Measurements from ENCODE around the gene EZR.

EZR gene

DNA sequence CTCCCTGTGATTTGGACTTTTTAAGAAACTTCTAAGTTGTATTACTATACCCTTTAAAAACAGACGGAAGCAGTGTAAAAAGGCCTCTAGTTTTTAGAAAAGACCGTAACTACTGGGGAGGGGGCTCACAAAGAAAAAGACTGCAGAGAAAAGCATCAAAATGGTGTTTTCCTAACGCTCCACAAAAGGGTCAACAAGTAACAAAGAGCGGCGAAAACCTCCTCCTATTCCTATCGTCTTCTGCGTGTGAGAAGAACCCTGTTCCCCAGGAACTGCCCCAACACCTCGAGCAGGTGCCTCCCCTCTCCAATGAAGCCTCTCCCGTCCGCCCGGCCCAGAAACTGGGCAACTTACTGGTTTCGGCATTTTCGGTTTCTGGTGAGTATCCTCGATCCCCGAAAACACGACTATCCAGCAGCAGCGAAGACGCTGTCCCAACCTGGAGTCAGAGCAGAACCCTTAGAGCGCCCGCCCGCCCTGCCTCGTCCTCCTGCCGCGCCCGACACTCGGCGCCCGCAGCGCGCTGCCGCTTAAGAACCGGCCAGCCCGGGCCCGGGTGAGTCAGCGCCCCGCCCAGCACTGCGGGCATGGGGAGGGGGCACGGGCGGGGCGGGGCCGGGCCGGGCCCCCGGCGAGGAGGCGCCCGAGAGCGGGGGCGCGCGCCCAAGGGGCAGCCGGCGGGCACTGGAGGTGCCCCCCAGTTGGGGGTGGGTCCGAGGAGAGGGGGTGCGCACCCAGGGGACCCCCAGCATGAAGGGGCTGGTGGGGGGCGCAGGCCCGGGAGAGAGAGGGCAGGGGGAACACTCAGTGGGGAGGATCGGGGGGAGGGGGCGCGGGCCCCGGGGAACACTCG is 1.2 kb downstream of the EZR start:
- peaks cover 3 to 39% of the 10 kb centered on the region in 2 experiments; a peak in 2 of 3 replicates for H3K36me3 ChIP-seq (ENCODE audit: control insufficient read depth in 2 of 2, insufficient read depth in 1 of 2, low read length in 2 of 2)
- peak overlapping the region; percentile 84 for H3K27ac ChIP-seq (ENCODE audit: extremely low read depth, low read depth, low read length)
- POLR2A ChIA-PET = interaction anchor here (1.3 to 1.5 kb wide), 2 partner anchors 14 to 52 kb away, joined by 5 to 7 read pairs; no protein-coding TSS in a partner anchor
- H3K4me3 ChIP-seq (ENCODE audit: low read depth, low read length) = peak overlapping the region; percentile 80
- no peaks in the 10 kb centered on the region for H3K9me3 ChIP-seq (ENCODE audit: control insufficient read depth, insufficient read depth, low read depth, low read length)
- CTCF ChIA-PET = no interaction called here
- H3K4me1 ChIP-seq (ENCODE audit: control insufficient read depth, insufficient read depth, low read length) = peaks cover 10% of the 10 kb centered on the region
- peak; percentile 45 for TF ChIP-seq WT1 (tag by site-specific recombination; IDR thresholded peaks at IDR 0.05)
- TF ChIP-seq GLIS2 (tag by site-specific recombination; IDR thresholded peaks at IDR 0.05) = peak; percentile 7; the same call in 1 of the 2 replicates
- TF ChIP-seq HOXD13 (CRISPR knock-in tag; IDR thresholded peaks at IDR 0.05; ENCODE audit: borderline replicate concordance) = no peak; the same call in 1 of the 2 replicates
- TF ChIP-seq, protein P1, sequence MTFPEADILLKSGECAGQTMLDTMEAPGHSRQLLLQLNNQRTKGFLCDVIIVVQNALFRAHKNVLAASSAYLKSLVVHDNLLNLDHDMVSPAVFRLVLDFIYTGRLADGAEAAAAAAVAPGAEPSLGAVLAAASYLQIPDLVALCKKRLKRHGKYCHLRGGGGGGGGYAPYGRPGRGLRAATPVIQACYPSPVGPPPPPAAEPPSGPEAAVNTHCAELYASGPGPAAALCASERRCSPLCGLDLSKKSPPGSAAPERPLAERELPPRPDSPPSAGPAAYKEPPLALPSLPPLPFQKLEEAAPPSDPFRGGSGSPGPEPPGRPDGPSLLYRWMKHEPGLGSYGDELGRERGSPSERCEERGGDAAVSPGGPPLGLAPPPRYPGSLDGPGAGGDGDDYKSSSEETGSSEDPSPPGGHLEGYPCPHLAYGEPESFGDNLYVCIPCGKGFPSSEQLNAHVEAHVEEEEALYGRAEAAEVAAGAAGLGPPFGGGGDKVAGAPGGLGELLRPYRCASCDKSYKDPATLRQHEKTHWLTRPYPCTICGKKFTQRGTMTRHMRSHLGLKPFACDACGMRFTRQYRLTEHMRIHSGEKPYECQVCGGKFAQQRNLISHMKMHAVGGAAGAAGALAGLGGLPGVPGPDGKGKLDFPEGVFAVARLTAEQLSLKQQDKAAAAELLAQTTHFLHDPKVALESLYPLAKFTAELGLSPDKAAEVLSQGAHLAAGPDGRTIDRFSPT (tag by site-specific recombination; IDR thresholded peaks at IDR 0.05) = 0 out of 2 replicates have a peak, but pooled peaks have one; percentile 43
- TF ChIP-seq KLF8 (tag by site-specific recombination; IDR thresholded peaks at IDR 0.05) = peak; percentile 65; the same call in 1 of the 2 replicates
- 0 out of 2 replicates have a peak, but pooled peaks have one; percentile 4 for TF ChIP-seq ZFHX2 (tag by site-specific recombination; conservative IDR thresholded peaks at IDR 0.05)
- TF ChIP-seq ZNF394 (tag by site-specific recombination; IDR thresholded peaks at IDR 0.05; ENCODE audit: borderline replicate concordance) = peak; percentile 20; the same call in 1 of the 2 replicates
- TF ChIP-seq, protein P2, sequence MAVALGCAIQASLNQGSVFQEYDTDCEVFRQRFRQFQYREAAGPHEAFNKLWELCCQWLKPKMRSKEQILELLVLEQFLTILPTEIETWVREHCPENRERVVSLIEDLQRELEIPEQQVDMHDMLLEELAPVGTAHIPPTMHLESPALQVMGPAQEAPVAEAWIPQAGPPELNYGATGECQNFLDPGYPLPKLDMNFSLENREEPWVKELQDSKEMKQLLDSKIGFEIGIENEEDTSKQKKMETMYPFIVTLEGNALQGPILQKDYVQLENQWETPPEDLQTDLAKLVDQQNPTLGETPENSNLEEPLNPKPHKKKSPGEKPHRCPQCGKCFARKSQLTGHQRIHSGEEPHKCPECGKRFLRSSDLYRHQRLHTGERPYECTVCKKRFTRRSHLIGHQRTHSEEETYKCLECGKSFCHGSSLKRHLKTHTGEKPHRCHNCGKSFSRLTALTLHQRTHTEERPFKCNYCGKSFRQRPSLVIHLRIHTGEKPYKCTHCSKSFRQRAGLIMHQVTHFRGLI (tag by site-specific recombination; IDR thresholded peaks at IDR 0.05) = peak; percentile 74
- TF ChIP-seq, protein P3, sequence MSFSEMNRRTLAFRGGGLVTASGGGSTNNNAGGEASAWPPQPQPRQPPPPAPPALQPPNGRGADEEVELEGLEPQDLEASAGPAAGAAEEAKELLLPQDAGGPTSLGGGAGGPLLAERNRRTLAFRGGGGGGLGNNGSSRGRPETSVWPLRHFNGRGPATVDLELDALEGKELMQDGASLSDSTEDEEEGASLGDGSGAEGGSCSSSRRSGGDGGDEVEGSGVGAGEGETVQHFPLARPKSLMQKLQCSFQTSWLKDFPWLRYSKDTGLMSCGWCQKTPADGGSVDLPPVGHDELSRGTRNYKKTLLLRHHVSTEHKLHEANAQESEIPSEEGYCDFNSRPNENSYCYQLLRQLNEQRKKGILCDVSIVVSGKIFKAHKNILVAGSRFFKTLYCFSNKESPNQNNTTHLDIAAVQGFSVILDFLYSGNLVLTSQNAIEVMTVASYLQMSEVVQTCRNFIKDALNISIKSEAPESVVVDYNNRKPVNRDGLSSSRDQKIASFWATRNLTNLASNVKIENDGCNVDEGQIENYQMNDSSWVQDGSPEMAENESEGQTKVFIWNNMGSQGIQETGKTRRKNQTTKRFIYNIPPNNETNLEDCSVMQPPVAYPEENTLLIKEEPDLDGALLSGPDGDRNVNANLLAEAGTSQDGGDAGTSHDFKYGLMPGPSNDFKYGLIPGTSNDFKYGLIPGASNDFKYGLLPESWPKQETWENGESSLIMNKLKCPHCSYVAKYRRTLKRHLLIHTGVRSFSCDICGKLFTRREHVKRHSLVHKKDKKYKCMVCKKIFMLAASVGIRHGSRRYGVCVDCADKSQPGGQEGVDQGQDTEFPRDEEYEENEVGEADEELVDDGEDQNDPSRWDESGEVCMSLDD (tag by site-specific recombination; IDR thresholded peaks at IDR 0.05) = peak; percentile 97
- TF ChIP-seq ZBTB8A (tag by site-specific recombination; IDR thresholded peaks at IDR 0.05) = peak; percentile 98
- peak; percentile 69 for TF ChIP-seq ZNF2 (tag by site-specific recombination; IDR thresholded peaks at IDR 0.05)
- 0 out of 2 replicates have a peak, but pooled peaks have one; percentile 12 for TF ChIP-seq SP2 (tag by site-specific recombination; IDR thresholded peaks at IDR 0.05)
- TF ChIP-seq ZNF501 (tag by site-specific recombination; IDR thresholded peaks at IDR 0.05) = 0 out of 2 replicates have a peak, but pooled peaks have one; percentile 42
- TF ChIP-seq ZNF660 (tag by site-specific recombination; IDR thresholded peaks at IDR 0.05) = peak; percentile 75
- peak; percentile 24; the same call in 1 of the 2 replicates for TF ChIP-seq SP3 (tag by site-specific recombination; IDR thresholded peaks at IDR 0.05)
- TF ChIP-seq ZNF19 (tag by site-specific recombination; IDR thresholded peaks at IDR 0.05; ENCODE audit: low read depth) = no peak
- TF ChIP-seq SP7 (tag by site-specific recombination; IDR thresholded peaks at IDR 0.05) = peak; percentile 41
- 0 out of 2 replicates have a peak, but pooled peaks have one; percentile 45 for TF ChIP-seq KLF16 (tag by site-specific recombination; IDR thresholded peaks at IDR 0.05)
- TF ChIP-seq, protein P4, sequence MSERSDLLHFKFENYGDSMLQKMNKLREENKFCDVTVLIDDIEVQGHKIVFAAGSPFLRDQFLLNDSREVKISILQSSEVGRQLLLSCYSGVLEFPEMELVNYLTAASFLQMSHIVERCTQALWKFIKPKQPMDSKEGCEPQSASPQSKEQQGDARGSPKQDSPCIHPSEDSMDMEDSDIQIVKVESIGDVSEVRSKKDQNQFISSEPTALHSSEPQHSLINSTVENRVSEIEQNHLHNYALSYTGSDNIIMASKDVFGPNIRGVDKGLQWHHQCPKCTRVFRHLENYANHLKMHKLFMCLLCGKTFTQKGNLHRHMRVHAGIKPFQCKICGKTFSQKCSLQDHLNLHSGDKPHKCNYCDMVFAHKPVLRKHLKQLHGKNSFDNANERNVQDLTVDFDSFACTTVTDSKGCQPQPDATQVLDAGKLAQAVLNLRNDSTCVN (tag by site-specific recombination; optimal IDR thresholded peaks at IDR 0.05) = peak; percentile 72
- peak; percentile 11; the same call in 1 of the 2 replicates for TF ChIP-seq MZF1 (tag by site-specific recombination; IDR thresholded peaks at IDR 0.05; ENCODE audit: borderline replicate concordance)
- TF ChIP-seq, protein P5, sequence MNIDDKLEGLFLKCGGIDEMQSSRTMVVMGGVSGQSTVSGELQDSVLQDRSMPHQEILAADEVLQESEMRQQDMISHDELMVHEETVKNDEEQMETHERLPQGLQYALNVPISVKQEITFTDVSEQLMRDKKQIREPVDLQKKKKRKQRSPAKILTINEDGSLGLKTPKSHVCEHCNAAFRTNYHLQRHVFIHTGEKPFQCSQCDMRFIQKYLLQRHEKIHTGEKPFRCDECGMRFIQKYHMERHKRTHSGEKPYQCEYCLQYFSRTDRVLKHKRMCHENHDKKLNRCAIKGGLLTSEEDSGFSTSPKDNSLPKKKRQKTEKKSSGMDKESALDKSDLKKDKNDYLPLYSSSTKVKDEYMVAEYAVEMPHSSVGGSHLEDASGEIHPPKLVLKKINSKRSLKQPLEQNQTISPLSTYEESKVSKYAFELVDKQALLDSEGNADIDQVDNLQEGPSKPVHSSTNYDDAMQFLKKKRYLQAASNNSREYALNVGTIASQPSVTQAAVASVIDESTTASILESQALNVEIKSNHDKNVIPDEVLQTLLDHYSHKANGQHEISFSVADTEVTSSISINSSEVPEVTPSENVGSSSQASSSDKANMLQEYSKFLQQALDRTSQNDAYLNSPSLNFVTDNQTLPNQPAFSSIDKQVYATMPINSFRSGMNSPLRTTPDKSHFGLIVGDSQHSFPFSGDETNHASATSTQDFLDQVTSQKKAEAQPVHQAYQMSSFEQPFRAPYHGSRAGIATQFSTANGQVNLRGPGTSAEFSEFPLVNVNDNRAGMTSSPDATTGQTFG (tag by site-specific recombination; IDR thresholded peaks at IDR 0.05; ENCODE audit: borderline replicate concordance) = no peak
- TF ChIP-seq IKZF3 (tag by site-specific recombination; IDR thresholded peaks at IDR 0.05) = no peak
- peak; percentile 65 for TF ChIP-seq ZEB2 (tag by site-specific recombination; IDR thresholded peaks at IDR 0.05)
- peak; percentile 59; the same call in 1 of the 2 replicates for TF ChIP-seq ZNF549 (tag by site-specific recombination; IDR thresholded peaks at IDR 0.05)
- TF ChIP-seq ZNF843 (tag by site-specific recombination; IDR thresholded peaks at IDR 0.05) = peak; percentile 20; the same call in 1 of the 2 replicates

Data from HEK293 (cell line).